Fibroblast of gingiva (primary cell): ENCODE results near the gene TRPC3.

Experiments used
- DNase-seq: peaks from one replicate; pipeline ENCODE4 v3.0.0-alpha.2; 2011; ENCODE audit warnings: low read depth

Gene TRPC3

DNA sequence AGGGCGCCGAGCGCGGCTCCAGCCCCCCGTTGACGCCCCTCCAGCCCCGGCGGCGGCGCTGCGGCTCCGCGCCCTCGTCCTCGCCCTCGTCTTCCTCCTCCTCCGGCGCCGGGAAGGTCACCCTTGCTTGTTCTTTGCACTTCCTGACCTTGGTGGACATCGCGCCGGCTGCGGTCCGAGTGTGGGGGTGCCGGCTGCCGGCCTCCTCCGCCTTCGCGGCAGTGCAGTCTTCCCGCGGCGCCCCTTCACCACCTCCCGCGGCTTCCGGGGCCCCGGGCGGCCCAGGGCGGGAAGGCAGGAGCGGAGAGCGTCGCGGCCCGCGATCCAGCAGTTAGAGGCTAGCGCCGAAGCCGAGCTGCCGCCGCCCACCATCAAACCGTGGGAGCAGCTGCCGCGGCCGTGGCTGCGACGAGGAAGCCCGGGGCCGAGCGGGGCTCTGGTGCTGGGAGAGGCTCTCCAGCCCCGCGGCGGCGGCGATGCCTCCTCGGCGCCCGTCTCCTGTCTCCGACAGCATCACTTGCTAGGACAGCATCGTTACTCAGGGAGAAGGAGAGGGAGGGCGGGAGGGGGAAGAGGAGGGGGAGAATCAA is at the start of gene TRPC3:
Gene TRPC3, minus strand, starts transcription at position 540 of the 590 bp plus-strand sequence. Its CDS starts 380 bp downstream, at position 160.
- DNase-seq, result peak; percentile 15

DNA sequence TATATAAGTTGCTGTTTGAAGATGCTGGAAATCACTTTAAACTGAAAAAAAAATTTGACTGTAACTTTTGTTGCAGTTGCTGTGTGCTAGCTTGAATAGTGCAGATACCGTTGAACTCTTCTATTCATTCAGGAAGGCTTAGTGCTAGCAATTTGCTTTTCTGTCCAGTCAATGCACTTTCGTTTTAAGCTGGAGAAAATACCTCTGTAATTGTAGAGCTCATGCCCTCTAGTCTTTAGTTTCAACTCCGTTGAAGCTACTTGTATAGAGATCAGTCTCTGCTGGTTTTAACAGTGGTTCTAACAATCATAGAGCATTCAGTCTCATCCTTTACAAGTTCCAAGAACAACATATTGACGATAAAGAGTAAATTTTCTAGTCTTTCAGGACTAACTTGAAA is 49.0 kb upstream of the TRPC3 start:
- DNase-seq, result no peak

GRCh38 chr4:121998024-121998423 is 46.2 kb upstream of the TRPC3 start:
- no peak for DNase-seq

DNA sequence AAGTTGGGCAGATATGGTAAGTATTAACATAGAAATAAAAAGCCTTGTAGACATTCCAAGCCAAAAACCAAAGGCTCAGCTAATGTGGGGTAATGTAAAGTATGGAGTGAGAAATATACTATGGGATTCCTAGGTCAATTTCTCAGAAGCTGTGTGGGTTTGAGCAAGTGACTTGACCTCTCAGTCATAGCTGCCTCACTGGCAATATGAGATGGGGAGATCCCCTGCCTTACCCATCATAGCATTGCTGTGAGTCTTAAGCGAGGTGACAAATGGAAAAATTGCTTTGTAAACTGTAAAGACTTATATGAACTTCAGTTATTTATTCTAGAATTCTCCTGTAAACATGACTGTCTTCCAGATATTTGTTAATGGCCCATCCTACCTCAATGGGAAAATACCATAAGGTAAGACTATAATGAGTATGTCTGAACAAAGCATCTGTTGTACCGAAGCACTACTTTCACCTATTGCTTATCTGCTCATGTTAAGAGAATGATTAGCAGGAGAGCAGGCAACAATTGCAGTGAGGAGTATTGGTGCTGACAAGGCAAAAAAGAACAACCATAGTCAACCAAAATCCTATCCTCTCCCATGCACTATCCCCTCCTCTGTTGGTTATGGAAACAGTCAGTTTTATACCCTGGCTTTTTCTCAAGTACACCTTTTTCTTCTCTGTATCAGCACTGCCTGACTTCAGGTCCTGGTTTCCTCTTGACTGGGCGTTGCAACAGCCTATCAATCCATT is 44.1 kb upstream of the TRPC3 start:
- no peak for DNase-seq

GRCh38 chr4:121991968-121992367 is 40.1 kb upstream of the TRPC3 start:
- no peak for DNase-seq

GRCh38 chr4:121990489-121990888 is 38.6 kb upstream of the TRPC3 start:
- no peak for DNase-seq

GRCh38 chr4:121989715-121990114 is 37.9 kb upstream of the TRPC3 start:
- peak; percentile 72 for DNase-seq

DNA sequence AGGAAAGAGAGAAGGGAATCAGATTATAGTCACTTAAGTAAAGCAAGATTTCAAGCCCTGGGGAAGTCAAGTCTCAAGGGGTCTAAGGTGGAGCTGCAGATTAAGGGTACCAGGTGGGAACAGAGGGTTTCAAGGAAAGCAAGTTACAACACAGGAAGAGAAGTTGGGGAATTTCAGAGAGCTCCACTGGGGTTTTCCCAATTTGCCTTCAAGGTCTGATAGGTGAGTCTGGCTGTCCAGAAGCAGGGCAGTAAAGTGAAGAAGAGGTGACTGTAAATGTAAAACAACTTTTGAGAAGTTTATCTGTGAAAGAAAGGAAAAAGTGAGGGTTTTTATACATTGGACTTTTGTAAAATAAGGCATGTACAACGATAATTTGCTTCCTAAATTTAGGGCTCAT is 37.1 kb upstream of the TRPC3 start:
- DNase-seq, result no peak

- DNase-seq, result peak; percentile 56
These were observed 28.8 kb upstream of the TRPC3 start for GRCh38 chr4:121980643-121981042.

GRCh38 chr4:121978172-121978516 is 26.3 kb upstream of the TRPC3 start:
- DNase-seq, result no peak

DNA sequence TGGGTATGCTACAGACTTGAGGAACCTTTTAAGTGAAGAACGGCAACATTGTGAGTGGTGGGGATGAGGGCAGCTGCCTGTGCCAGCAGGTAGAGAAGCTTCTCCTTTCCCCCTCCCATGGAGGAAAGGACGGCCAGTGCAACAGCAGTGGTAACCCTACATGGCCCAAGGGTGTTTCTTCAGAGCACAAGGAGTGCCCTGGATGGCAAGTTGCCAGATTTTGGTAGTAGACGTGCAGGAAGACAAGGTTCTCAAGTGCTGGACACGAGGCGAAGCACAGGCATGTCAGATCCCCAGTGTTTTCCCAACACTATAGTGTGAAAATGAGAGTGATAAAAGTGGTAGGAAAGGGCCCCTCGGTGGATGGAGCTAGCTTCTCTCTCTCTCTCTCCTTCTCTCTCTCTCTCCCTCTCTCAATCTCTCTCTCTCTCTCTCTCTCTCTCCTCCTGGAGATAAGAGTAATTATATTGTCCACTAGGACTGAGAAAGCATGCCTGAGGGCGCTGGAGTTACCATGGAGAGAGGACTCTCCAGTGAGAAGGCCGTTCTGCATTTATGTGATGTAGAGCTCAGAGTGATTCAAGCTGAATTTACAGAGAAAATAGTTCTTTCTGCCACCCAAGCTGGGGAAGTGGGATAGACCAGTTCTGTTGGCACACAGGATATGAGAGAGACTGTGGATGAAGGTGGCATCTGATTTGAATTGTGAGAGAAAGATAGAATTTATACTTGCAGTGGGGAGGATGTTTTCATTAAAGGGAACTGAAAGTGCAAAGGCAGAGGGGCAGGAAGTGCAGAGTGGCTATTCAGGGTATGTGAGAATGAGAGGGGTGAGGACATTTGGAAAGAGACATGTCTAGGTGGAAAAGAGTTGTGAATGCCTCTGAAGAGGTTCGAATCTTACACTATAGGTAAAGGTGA is 25.7 kb upstream of the TRPC3 start:
- DNase-seq, result no peak

DNA sequence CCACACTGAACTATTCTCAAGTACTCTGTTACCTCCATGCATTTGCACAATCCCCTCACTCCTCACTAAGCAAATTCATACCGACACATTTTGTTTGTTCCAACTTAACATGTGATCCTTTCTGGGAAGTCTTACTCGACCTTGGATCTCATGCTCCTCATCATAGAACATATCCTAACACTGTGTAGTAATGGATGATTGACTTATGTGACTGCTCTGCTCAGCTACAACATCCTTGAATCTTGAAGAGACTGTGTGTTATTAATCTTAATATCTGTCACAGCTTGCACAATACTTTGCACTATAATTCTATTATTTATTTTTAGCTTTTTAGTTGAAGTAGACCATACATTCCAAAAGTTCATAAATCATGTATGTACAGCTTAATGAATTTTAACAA is 23.9 kb upstream of the TRPC3 start:
- no peak for DNase-seq

DNA sequence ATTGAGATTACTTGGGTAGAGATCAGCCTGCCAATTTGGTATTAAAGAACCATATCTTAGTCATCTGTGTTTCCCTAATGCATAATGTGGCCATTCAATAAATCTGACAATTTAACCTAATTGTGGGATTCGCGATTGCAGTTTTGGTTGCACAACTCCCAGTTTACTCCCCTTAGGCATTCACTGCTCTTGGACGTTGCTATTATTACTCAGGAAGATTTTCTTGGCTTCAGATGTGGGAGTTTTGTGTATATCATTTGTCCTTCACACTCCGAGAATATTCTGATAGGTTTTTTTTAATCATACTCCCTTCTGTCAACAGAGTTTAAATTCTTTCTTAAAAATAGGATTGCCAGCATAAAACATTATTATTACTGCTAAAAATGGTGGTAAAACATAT is 22.0 kb upstream of the TRPC3 start:
- no peak for DNase-seq

DNA sequence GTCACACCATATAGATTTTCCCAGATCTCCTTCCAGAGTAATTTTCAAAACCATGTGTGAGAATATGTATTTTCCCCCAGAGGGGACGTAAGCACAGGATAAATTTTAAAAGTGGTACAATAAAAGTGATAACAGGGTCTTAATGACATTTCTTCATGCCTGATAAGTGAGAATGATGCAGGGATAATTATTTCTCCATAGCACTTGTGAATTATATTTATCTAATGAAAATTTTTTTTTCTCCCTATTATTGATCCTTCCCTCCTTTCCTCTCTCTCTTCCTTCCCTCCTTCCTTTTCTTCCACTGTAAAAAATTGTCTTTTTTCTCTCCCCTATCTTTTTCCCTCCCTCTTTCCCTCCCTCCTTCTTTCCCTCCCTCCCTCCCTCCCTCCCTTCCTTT is 17.0 kb upstream of the TRPC3 start:
- no peak for DNase-seq

GRCh38 chr4:121964958-121965357 is 13.1 kb upstream of the TRPC3 start:
- no peak for DNase-seq

GRCh38 chr4:121960818-121961217 is 9.0 kb upstream of the TRPC3 start:
- no peak for DNase-seq

DNA sequence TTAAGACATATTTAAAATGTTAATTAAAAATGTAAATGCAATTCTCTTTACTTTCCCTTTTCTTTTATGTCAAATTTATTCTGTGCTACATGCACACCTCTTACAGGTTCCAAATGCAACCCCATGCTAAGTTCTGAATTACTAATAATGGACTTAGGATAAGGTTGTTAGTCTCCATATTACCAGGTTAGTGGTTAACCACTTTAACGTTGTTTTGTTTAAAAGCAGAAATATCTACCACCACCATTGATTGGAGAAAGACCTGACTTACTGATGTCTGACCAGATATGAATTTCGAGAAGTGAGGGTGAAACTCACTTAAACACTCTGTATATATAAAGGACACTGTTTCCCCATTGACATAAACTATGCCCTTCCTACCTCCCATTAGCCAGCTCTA is 6.9 kb upstream of the TRPC3 start:
- no peak for DNase-seq

DNA sequence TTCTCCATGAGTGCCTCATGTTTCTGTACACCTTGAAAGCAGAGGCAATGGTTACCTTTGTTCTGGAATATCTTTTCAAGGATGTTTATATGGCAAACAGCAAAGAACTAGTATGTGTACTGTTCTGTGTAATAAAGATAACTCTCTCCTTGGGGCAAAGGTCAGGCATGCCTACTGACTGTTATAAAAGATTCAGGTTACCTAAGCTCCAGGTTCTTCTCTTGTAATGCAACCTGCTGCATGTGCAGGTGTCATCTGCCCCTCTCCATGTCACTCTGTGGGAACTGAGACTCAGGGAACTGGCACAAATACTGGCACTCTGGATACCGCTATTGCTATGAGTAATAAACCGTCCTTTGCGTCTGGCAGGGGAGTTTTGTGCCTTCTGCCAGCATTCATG is 5.4 kb upstream of the TRPC3 start:
- DNase-seq, result no peak

DNA sequence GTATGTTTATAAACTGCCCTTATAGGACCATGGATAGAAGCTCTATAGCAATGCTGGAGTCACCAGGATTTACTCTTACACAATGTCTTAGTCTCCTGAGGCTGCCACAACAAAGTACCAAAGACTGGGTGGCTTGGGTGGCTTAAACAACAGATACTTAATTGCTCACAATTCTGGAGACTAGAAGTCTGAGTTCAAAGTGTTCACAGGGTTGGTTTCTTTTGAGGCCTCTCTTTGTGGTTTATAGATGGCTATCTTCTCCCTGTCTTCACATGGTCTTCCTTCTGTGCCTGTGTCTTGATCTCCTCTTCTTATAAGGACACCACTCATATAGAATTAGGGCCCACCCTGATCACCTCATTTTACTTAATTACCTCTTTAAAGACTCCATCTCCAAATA is 2.0 kb upstream of the TRPC3 start:
- DNase-seq, result no peak

GRCh38 chr4:121952290-121952689 is 430 bp upstream of the TRPC3 start:
- no peak for DNase-seq

- peak; percentile 11 for DNase-seq
These were observed 960 bp downstream of the TRPC3 start for GRCh38 chr4:121950680-121951520.

DNA sequence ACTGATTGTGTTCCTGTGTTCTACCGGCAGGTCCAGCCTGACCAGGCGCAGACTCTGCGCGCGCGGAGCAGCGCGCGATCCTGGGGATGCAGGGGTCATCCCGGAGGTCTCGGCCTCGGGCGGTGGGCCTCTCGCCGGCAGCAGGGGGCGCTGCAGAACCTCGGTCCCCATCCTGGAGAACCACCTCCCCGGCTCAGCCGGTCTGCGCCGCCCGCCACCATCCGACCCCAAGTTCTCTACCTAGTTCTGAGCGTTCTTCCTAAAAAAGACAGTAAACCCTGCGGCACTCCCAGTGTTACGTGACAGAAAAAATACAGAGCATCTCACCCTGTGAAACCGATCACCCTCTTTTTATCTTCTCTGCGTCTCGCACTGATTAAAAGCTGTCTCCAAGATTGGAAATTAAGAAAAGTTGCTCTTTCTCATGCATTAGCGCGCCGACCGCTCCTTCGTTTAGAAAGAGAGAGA is 1.6 kb downstream of the TRPC3 start:
- DNase-seq, result peak; percentile 74
